ENCODE results near the gene TIMP4. TPM values are rescaled to one million over a fixed set of nuclear protein-coding genes. Genes with fewer than 3 reads are reported as not detected.

Gene TIMP4
- total RNA-seq, 2 donors from 2014 or later, result 0.24 to 0.28 TPM

GRCh38 chr3:12191559-12191958, 32.8 kb upstream of the TIMP4 start:
- H3K27ac Mint-ChIP-seq, result no peak overlapping the region
- H3K27me3 Mint-ChIP-seq (ENCODE audit: low read depth), result peaks cover 6% of the 10 kb centered on the region
- peaks cover 78% of the 10 kb centered on the region for H3K4me1 Mint-ChIP-seq (ENCODE audit: low read depth)
- no peak for ATAC-seq (replicated peaks in 1 of 2)
- no peaks in the 10 kb centered on the region for H3K9me3 Mint-ChIP-seq
- DNase-seq, result no peak
- no peaks in the 10 kb centered on the region for H3K36me3 Mint-ChIP-seq (ENCODE audit: insufficient read depth in 2 of 2)
- no peak overlapping the region for H3K4me3 Mint-ChIP-seq

DNA sequence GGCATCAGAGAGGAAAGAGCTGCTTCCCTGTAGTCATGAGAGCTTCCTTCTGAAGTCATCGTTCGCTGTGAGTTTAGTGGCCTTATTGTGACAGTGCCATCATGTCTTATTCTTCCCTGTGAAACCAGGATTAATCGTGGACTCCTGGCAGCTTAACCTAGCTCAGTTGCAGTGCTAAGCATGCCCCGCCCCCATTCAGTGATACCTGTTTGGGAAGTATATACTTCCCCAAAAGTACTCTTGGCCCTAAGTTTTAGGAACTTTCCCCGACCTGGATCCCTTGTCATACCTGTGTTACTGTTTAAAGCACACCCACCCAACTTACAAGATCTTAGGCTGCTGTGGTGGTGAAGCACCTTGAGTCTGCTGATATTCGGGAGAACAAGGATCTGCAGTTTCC, 32.1 kb upstream of the TIMP4 start:
- Mint-ChIP-seq H3K9me3 (no peaks in the 10 kb centered on the region), H3K27ac (no peak overlapping the region), H3K27me3 (ENCODE audit: low read depth) (peaks cover 6% of the 10 kb centered on the region), H3K4me1 (ENCODE audit: low read depth) (peaks cover 79% of the 10 kb centered on the region), H3K36me3 (ENCODE audit: insufficient read depth in 2 of 2) (no peaks in the 10 kb centered on the region), H3K4me3 (no peak overlapping the region)
- DNase-seq (no peak), ATAC-seq (replicated peaks in 1 of 2) (no peak)

- ATAC-seq (replicated peaks in 1 of 2), result no peak
- H3K4me3 Mint-ChIP-seq, result no peak overlapping the region
These were observed 31.6 kb upstream of the TIMP4 start for GRCh38 chr3:12190221-12190807.

DNA sequence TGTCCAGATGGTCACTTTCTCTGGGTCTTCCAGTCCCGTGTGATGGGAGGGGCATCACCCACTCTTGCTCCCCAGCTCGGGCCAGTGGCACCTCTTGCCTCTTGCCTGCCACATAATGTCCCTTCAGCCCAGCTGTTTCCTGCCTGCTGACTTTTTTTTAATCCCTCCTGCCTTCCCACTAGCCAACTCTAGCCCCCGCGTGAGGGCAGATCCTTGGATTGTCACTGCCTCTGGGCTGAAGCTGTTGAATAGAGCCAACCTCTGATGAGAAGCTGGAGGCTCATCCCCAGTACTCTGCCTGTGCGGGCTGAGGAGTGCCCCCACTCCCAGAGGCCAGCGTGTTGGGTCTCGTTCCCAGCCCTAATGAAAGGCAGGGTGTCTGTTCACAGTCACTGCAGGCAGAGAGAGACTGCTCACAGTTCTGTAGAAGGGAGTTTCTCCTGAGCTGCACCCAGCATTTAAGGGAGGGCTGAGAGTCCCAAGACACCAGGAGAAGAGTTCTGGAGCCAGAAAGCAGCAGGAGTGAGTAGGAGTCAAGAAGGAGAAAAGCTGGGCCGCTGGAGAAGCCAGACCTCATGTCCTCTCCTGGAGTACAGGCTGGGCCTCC, 30.1 kb upstream of the TIMP4 start:
- H3K27me3 Mint-ChIP-seq (ENCODE audit: low read depth), result peaks cover 6% of the 10 kb centered on the region
- H3K27ac Mint-ChIP-seq, result no peak overlapping the region
- peaks cover 79% of the 10 kb centered on the region for H3K4me1 Mint-ChIP-seq (ENCODE audit: low read depth)
- ATAC-seq (replicated peaks in 1 of 2) (no peak), DNase-seq (no peak)
- no peaks in the 10 kb centered on the region for H3K36me3 Mint-ChIP-seq (ENCODE audit: insufficient read depth in 2 of 2)
- peak overlapping the region in 1 of 2 donors; percentile 38 for H3K4me3 Mint-ChIP-seq
- no peaks in the 10 kb centered on the region for H3K9me3 Mint-ChIP-seq

More at GRCh38 chr3:12190221-12190807, 31.6 kb upstream of the TIMP4 start:
- DNase-seq, result no peak
- Mint-ChIP-seq H3K36me3 (ENCODE audit: insufficient read depth in 2 of 2) (no peaks in the 10 kb centered on the region), H3K4me1 (ENCODE audit: low read depth) (peaks cover 79% of the 10 kb centered on the region), H3K27ac (no peak overlapping the region), H3K27me3 (ENCODE audit: low read depth) (peaks cover 6% of the 10 kb centered on the region), H3K9me3 (no peaks in the 10 kb centered on the region)

- H3K4me3 Mint-ChIP-seq, result peak overlapping the region; percentile 78 to 86
- peak; percentile 46 to 62 for ATAC-seq (replicated peaks in 1 of 2)
- peaks cover 83% of the 10 kb centered on the region for H3K4me1 Mint-ChIP-seq (ENCODE audit: low read depth)
- H3K9me3 Mint-ChIP-seq, result no peaks in the 10 kb centered on the region
- DNase-seq, result peak; percentile 44 to 49
- H3K27me3 Mint-ChIP-seq (ENCODE audit: low read depth), result peaks cover 6% of the 10 kb centered on the region
- peak overlapping the region; percentile 96 for H3K27ac Mint-ChIP-seq
- no peaks in the 10 kb centered on the region for H3K36me3 Mint-ChIP-seq (ENCODE audit: insufficient read depth in 2 of 2)
These were observed 29.6 kb upstream of the TIMP4 start for GRCh38 chr3:12188328-12188648.

- ATAC-seq (replicated peaks in 1 of 2) (peak; percentile 94 to 97), DNase-seq (peak; percentile 90 to 93)
- H3K9me3 Mint-ChIP-seq, result no peaks in the 10 kb centered on the region
- H3K4me1 Mint-ChIP-seq (ENCODE audit: low read depth), result peaks cover 78% of the 10 kb centered on the region
- peaks cover 6% of the 10 kb centered on the region for H3K27me3 Mint-ChIP-seq (ENCODE audit: low read depth)
- no peaks in the 10 kb centered on the region for H3K36me3 Mint-ChIP-seq (ENCODE audit: insufficient read depth in 2 of 2)
- H3K4me3 Mint-ChIP-seq, result peak overlapping the region; percentile 78 to 86
- peak overlapping the region; percentile 96 for H3K27ac Mint-ChIP-seq
These were observed 29.0 kb upstream of the TIMP4 start for GRCh38 chr3:12187448-12188327.

DNA sequence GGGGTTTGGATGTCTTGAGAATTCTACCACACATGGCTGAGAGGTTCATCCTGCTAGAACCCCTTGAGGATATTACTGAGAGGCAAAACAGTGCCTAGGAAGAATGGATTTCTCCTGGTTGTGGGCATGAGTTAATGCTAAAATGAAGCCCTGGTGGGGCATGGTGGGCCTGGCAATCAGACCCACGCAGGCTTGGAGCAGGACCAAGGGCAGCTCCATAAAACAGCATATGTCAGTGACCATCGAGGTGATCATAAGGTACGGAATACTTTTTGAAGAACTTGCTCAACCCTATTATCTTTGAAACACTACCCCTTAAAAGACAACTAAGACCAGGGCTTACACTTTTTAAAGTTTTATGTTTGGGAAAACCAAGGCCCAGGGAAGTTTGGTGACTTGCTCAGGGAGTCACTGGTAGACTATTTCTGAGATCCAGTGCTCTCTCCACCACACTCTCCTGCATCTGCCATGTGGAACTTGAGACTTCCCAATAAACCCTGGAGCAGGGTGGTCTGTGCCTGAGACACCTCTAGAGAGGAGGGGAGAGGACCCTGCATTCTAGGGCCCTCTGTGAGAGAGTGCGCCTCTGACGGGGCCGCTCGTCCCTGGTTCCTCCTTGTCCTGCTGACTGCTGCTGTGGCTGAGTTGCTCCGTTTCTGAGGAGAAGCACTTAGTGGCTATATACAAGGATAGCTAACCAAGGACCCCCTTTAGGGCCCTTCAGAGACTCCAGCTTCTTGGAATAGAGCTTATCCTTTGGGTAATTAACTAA, 28.0 kb upstream of the TIMP4 start:
- ATAC-seq (replicated peaks in 1 of 2) (no peak), DNase-seq (no peak)
- H3K27ac Mint-ChIP-seq, result no peak overlapping the region
- peak overlapping the region; percentile 78 to 86 for H3K4me3 Mint-ChIP-seq
- peaks cover 9% of the 10 kb centered on the region for H3K27me3 Mint-ChIP-seq (ENCODE audit: low read depth)
- H3K9me3 Mint-ChIP-seq, result no peaks in the 10 kb centered on the region
- H3K4me1 Mint-ChIP-seq (ENCODE audit: low read depth), result peaks cover 75% of the 10 kb centered on the region
- H3K36me3 Mint-ChIP-seq (ENCODE audit: insufficient read depth in 2 of 2), result no peaks in the 10 kb centered on the region

DNA sequence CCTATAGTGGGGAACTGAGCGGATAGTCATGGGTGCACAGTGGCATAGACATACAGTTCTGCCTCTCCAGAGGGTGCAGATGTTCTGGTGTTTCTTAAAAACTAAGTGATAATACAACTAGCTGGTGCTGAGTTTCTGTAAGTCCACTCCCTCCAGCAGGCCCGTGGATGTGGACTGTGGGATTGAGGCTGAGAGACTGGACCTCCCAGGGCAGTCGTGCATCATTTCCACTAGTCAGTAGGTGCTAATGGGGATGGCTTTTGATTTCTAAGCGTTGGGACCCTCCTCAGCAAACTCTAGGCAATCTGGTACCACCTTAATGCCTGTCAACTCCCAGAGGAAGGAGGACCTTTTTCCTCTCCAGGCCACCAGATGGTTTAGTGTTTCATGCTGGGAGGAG, 27.3 kb upstream of the TIMP4 start:
- peaks cover 1 to 2% of the 10 kb centered on the region in 2 donors for H3K9me3 Mint-ChIP-seq
- no peaks in the 10 kb centered on the region for H3K36me3 Mint-ChIP-seq (ENCODE audit: insufficient read depth in 2 of 2)
- ATAC-seq (replicated peaks in 1 of 2), result no peak

DNA sequence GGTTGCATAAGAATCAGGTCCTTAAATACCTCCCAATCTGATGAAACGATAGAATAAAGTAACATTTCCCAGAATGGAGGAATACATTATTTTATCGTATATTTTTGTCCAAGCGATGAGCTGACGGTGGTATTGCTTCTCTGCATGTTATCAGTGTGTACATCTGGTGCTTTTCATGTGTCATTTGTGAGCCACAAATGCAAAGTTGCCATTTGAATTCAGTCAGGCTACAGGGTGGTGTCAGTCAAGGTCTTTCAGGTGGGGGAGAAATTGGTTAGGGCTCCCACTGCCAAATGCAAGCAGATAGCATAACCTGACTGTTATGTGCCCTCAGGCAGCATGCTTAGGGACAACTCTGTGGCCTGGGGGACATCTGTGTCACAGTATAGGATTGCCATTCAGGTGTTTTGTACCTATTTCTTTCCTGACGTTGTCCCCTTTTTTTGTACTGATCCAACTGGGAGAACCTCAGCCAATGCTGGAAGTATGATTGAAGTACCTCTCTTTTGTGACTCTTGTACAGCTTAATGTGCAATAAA, 26.5 kb upstream of the TIMP4 start:
- peaks cover 14% of the 10 kb centered on the region for H3K27me3 Mint-ChIP-seq (ENCODE audit: low read depth)
- H3K27ac Mint-ChIP-seq, result no peak overlapping the region
- H3K9me3 Mint-ChIP-seq, result peaks cover 1 to 2% of the 10 kb centered on the region in 2 donors
- H3K4me1 Mint-ChIP-seq (ENCODE audit: low read depth), result peaks cover 74% of the 10 kb centered on the region
- ATAC-seq (replicated peaks in 1 of 2) (peak in 1 of 2 donors; percentile 5), DNase-seq (no peak)
- H3K36me3 Mint-ChIP-seq (ENCODE audit: insufficient read depth in 2 of 2), result no peaks in the 10 kb centered on the region
- no peak overlapping the region for H3K4me3 Mint-ChIP-seq

More for the DNA sequence above, 27.3 kb upstream of the TIMP4 start:
- Mint-ChIP-seq H3K27me3 (ENCODE audit: low read depth) (peaks cover 16% of the 10 kb centered on the region), H3K4me1 (ENCODE audit: low read depth) (peaks cover 75% of the 10 kb centered on the region), H3K27ac (no peak overlapping the region), H3K4me3 (no peak overlapping the region)
- no peak for DNase-seq

DNA sequence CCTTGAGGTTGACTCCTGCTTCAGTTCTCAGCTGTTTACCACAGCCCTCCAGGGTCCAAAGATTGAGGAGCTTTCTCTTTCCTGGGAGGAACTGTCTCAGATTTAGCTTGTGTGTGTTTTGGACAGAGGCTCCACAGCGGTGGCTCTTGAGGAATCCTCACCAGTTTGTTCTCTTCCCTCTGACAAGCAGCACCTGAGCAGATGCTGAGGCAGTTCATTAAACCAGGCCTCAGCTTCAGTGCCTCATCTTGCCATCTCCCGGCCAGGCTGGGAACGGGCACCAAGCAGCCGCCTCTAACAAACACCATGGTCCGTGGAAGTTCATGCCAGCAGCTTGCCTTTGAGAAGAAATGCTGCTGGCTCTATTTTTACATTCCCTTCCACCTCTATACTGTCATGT, 25.8 kb upstream of the TIMP4 start:
- DNase-seq (no peak), ATAC-seq (replicated peaks in 1 of 2) (no peak)
- H3K27ac Mint-ChIP-seq, result no peak overlapping the region
- H3K4me1 Mint-ChIP-seq (ENCODE audit: low read depth), result peaks cover 79% of the 10 kb centered on the region
- no peak overlapping the region for H3K4me3 Mint-ChIP-seq
- H3K27me3 Mint-ChIP-seq (ENCODE audit: low read depth), result peaks cover 12% of the 10 kb centered on the region
- H3K36me3 Mint-ChIP-seq (ENCODE audit: insufficient read depth in 2 of 2), result no peaks in the 10 kb centered on the region
- peaks cover 1 to 2% of the 10 kb centered on the region in 2 donors for H3K9me3 Mint-ChIP-seq

- Mint-ChIP-seq H3K27me3 (ENCODE audit: low read depth) (peaks cover 12% of the 10 kb centered on the region), H3K27ac (no peak overlapping the region), H3K9me3 (peaks cover 1 to 2% of the 10 kb centered on the region in 2 donors), H3K4me3 (no peak overlapping the region), H3K36me3 (ENCODE audit: insufficient read depth in 2 of 2) (no peaks in the 10 kb centered on the region), H3K4me1 (ENCODE audit: low read depth) (peaks cover 81% of the 10 kb centered on the region)
- DNase-seq, result no peak
- no peak for ATAC-seq (replicated peaks in 1 of 2)
These were observed 24.2 kb upstream of the TIMP4 start for GRCh38 chr3:12182687-12183441.

DNA sequence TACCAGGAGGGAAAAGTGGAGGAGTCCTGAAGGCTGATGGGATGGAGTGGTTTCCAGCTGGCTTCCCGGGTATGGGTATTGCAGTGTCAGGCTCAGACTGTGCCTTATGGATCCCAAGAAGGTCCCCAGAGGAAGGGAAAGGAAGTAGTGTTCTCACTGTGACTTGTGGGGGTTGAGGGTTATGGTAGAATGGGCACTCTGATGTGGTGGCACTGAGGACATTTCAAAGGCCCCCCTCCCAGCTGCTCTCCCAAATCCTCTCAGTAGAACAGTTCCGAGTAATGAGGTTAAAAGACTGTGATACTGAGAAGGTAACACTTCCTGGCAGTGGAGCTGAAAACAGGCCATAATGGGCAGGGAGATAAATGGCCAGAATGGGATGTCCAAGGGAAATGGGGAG, 23.1 kb upstream of the TIMP4 start:
- DNase-seq, result no peak
- H3K27ac Mint-ChIP-seq, result no peak overlapping the region
- ATAC-seq (replicated peaks in 1 of 2), result no peak
- H3K4me1 Mint-ChIP-seq (ENCODE audit: low read depth), result peaks cover 71% of the 10 kb centered on the region
- no peak overlapping the region for H3K4me3 Mint-ChIP-seq
- peaks cover 1 to 2% of the 10 kb centered on the region in 2 donors for H3K9me3 Mint-ChIP-seq
- H3K36me3 Mint-ChIP-seq (ENCODE audit: insufficient read depth in 2 of 2), result no peaks in the 10 kb centered on the region
- H3K27me3 Mint-ChIP-seq (ENCODE audit: low read depth), result peaks cover 12% of the 10 kb centered on the region
